GM12878 (cell line): ENCODE data around the gene ZMYND15. TPM values are rescaled to one million over a fixed set of nuclear protein-coding genes. Genes with fewer than 3 reads are reported as not detected.
A peak's percentile ranks its signal among the peaks of the same experiment; 100 is the strongest.

Source experiments
- ATAC-seq: fragments of 200-7000 bp; cut with Tn5 transposase; 3 replicates; pipeline ENCODE4 v1.9.1; 2020; ENCODE audit warnings: mild to moderate bottlenecking, moderate library complexity
- BruUV-seq: library from RNA; stranded (reverse); fragments of 400-500 nt; replicated peaks from 2 replicates; lab custom pipeline; 2021; lab: Mats Ljungman, UMichigan
- CTCF ChIA-PET: fragments of 300-600 bp; sonication (Branson Sonifier 250); formaldehyde crosslinking; extraction: SDS; loops from one replicate; lab custom pipeline; 2021; ENCODE audit warnings: inconsistent platforms; lab: Yijun Ruan, JAX
- POLR2A ChIA-PET: fragments of 350-600 bp; formaldehyde crosslinking; extraction: SDS; loops from one replicate; lab custom pipeline; 2021; ENCODE audit warnings: inconsistent platforms; lab: Charles Lee
- RAD21 ChIA-PET: fragments of 300-600 bp; sonication (Branson Sonifier 250); formaldehyde crosslinking; loops from one replicate; lab custom pipeline; 2023; ENCODE audit warnings: antibody characterized with exemption; ENCODE audit not compliant: unreplicated experiment; lab: Charles Lee
- SMC1A ChIA-PET: fragments of 300-600 bp; sonication (Branson Sonifier 250); formaldehyde crosslinking; loops from one replicate; lab custom pipeline; 2023; ENCODE audit not compliant: unreplicated experiment, uncharacterized antibody; lab: Charles Lee
- DNase-seq: peaks from one replicate; pipeline ENCODE4 v3.0.0-alpha.2; 2011; ENCODE audit warnings: low read depth, low spot score
- FAIRE-seq: peaks from 3 replicates; lab custom pipeline; 2011; peaks lifted over from hg19 to GRCh38; lab: Jason Lieb, UNC
- H2AFZ ChIP-seq: 2 replicates; pipeline ENCODE4 v1.6.0; 2011; ENCODE audit warnings: low read depth, low read length, control low read depth; ENCODE audit not compliant: control insufficient read depth
- H3K27ac ChIP-seq: 2 replicates; pipeline ENCODE4 v1.5.1; 2011; ENCODE audit warnings: control low read depth; ENCODE audit not compliant: control insufficient read depth, insufficient read depth
- H3K27me3 ChIP-seq, 2 experiments: replicated peaks in 1 of 2; 2 replicates each; pipeline versions ENCODE4 v1.6.0 to v1.6.1; 2011; ENCODE audit warnings: low read length in 1 of 2; ENCODE audit not compliant: control insufficient read depth in 2 of 2, insufficient read depth in 2 of 2
- H3K36me3 ChIP-seq, 2 experiments: 2 replicates each; pipeline ENCODE4 v1.5.1; 2011; ENCODE audit warnings: low read length in 1 of 2; ENCODE audit not compliant: control insufficient read depth in 2 of 2, insufficient read depth in 2 of 2
- H3K4me1 ChIP-seq: 2 replicates; pipeline ENCODE4 v1.6.1; 2011; ENCODE audit warnings: mild to moderate bottlenecking, low read length, moderate library complexity, mixed read lengths; ENCODE audit not compliant: control insufficient read depth, insufficient read depth
- H3K4me2 ChIP-seq: 2 replicates; pipeline ENCODE4 v1.6.0; 2011; ENCODE audit warnings: control low read depth; ENCODE audit not compliant: control insufficient read depth, insufficient read depth
- H3K4me3 ChIP-seq: fragments of 200-600 bp; sonication (generic); 2 replicates; pipeline ENCODE4 v1.5.1; 2016
- H3K79me2 ChIP-seq: 2 replicates; pipeline ENCODE4 v1.6.0; 2011; ENCODE audit warnings: low read length; ENCODE audit not compliant: control insufficient read depth, insufficient read depth
- H3K9ac ChIP-seq: 2 replicates; pipeline ENCODE4 v1.8.0; 2011; ENCODE audit warnings: low read length, control low read depth, mixed read lengths; ENCODE audit not compliant: control insufficient read depth, insufficient read depth
- H3K9me3 ChIP-seq: replicated peaks from 3 replicates; pipeline ENCODE4 v1.5.1; 2011; ENCODE audit warnings: mild to moderate bottlenecking, low read length; ENCODE audit not compliant: control insufficient read depth, insufficient read depth
- H4K20me1 ChIP-seq: 2 replicates; pipeline ENCODE4 v1.6.0; 2011; ENCODE audit not compliant: control insufficient read depth, insufficient read depth
- CREM ChIP-seq: IDR thresholded peaks from 2 replicates; pipeline ENCODE4 v1.6.1; 2014; ENCODE audit warnings: antibody characterized with exemption, low read depth
- EED ChIP-seq: sonication (generic); IDR thresholded peaks from 2 replicates; pipeline ENCODE4 v1.6.1; 2016; ENCODE audit warnings: antibody characterized with exemption, low read depth
- ETV6 ChIP-seq, 2 experiments: fragments of 450-650 bp in 1 of 2; IDR thresholded peaks in 1 of 2; conservative IDR thresholded peaks in 1 of 2; 2 replicates each; pipeline ENCODE4 v1.6.1; 2014; ENCODE audit warnings: antibody characterized with exemption in 1 of 2, borderline replicate concordance in 1 of 2, low read depth in 1 of 2, mild to moderate bottlenecking in 1 of 2, moderate library complexity in 1 of 2
- IKZF2 ChIP-seq, 2 experiments: fragments of 450-650 bp; IDR thresholded peaks; 2 replicates each; pipeline ENCODE4 v1.6.1; 2017; ENCODE audit warnings: mild to moderate bottlenecking in 2 of 2, moderate library complexity in 2 of 2
- MEF2A ChIP-seq: IDR thresholded peaks from 2 replicates; pipeline ENCODE4 v1.6.1; 2011; ENCODE audit warnings: low read depth, mild to moderate bottlenecking, low read length, moderate library complexity; ENCODE audit not compliant: insufficient read depth
- NFIC ChIP-seq: IDR thresholded peaks from 2 replicates; pipeline ENCODE4 v1.6.1; 2012; ENCODE audit warnings: low read depth, mild to moderate bottlenecking, inconsistent platforms, low read length, moderate library complexity
- RUNX3 ChIP-seq: IDR thresholded peaks from 2 replicates; pipeline ENCODE4 v1.6.1; 2012; ENCODE audit warnings: low read length, inconsistent platforms
- ZNF384 ChIP-seq: IDR thresholded peaks from 2 replicates; pipeline ENCODE4 v1.6.1; 2012; ENCODE audit warnings: low read depth, mild to moderate bottlenecking, low read length, improper control_type of control experiment, borderline replicate concordance
- WGBS: methylation state at CpG from one replicate; pipeline ENCODE4 v1.1.6; 2016; ENCODE audit warnings: low lambda C conversion rate; ENCODE audit not compliant: insufficient replicate concordance, insufficient coverage; ENCODE audit errors: missing lambda C conversion rate; 5-methylcytosine and 5-hydroxymethylcytosine counted together
- in situ Hi-C: fragments of 300-500 bp; cut with MboI; formaldehyde crosslinking; loops from 9 replicates; pipeline ENCODE4 v1.14.3; 2018; ENCODE audit warnings: mixed read lengths
- intact Hi-C: fragments of 100-400 bp; cut with micrococcal nuclease; formaldehyde crosslinking; loops from one replicate; pipeline ENCODE4 v1.14.2; 2022; ENCODE audit not compliant: unreplicated experiment
- polyA plus RNA-seq, 11 experiments: library from polyadenylated mRNA; depleted of rRNA in 4 of 11; unstranded in 6 of 11; stranded (reverse) in 5 of 11; fragments of >200 nt; fragmentation: Nextera tagmentation in 4 of 11; fragmentation: Illumina TruSeq in 1 of 11; extraction: Ambion mirVana in 4 of 11; extraction: Trizol in 1 of 11; gene quantifications; 1 replicate in 1 of 11; 2 replicates in 10 of 11; pipeline versions ENCODE4 v1.2.1 to v1.2.3, GENCODE V29; 2011 to 2016; ENCODE audit warnings: inconsistent platforms in 2 of 11, missing spikeins in 2 of 11, low read depth in 1 of 11
- total RNA-seq, 4 experiments: library from RNA; depleted of rRNA in 3 of 4; stranded (reverse); fragments of >200 nt in 3 of 4; fragmentation: Illumina TruSeq in 1 of 4; extraction: Trizol in 1 of 4; gene quantifications; 2 replicates each; pipeline versions ENCODE4 v1.2.1 to v1.2.3, GENCODE V29; 2013 to 2021
- TF ChIP-seq, protein P1 (sequence below): fragments of 450-650 bp; IDR thresholded peaks from 2 replicates; pipeline ENCODE4 v1.6.1; 2016; ENCODE audit warnings: mild to moderate bottlenecking

The ZMYND15 gene
- total and polyA plus RNA-seq, 10 of the 15 experiments (the other 5 are each of a cell fraction or from before 2014, with no cell fraction given), result 0.03 to 0.17 (median 0.06) TPM; not detected in 4

- ChIA-PET SMC1A (no interaction called here), RAD21 (no interaction called here), POLR2A (interaction anchor here (1.3 kb wide), 1 partner anchor 42 kb away, joined by 3 read pairs; no protein-coding TSS in a partner anchor), CTCF (interaction anchor here (0.6 to 1.4 kb wide), 2 partner anchors 17 to 111 kb away, joined by 3 to 5 read pairs; partner anchors contain the start of gene MED11)
- H3K9me3 ChIP-seq, result no peaks in the 10 kb centered on the region
- no peaks in the 10 kb centered on the region for H3K27me3 ChIP-seq
- H3K4me2 ChIP-seq, result peak overlapping the region; percentile 39
- H4K20me1 ChIP-seq, result no peaks in the 10 kb centered on the region
- peak; percentile 64 for ATAC-seq
- WGBS, result 4% methylated on average over 5 of the region's 5 CpGs
- H3K36me3 ChIP-seq, result no peaks in the 10 kb centered on the region
- intact Hi-C loops (no loop called here), in situ Hi-C loops (no loop called here)
- no peak overlapping the region for H2AFZ ChIP-seq
- DNase-seq, result no peak
- H3K79me2 ChIP-seq, result no peaks in the 10 kb centered on the region
- BruUV-seq, result no TSS peak
- peak in 1 of 2 experiments; percentile 70; a peak in 1 of 4 replicates for TF ChIP-seq ETV6 (conservative IDR thresholded peaks at IDR 0.05 in 1 of 2, IDR thresholded peaks at IDR 0.05 in 1 of 2; ENCODE audit: borderline replicate concordance in 1 of 2, low read depth in 1 of 2)
- TF ChIP-seq EED, result peak; percentile 48; the same call in 1 of the 2 replicates
- TF ChIP-seq, protein P1, sequence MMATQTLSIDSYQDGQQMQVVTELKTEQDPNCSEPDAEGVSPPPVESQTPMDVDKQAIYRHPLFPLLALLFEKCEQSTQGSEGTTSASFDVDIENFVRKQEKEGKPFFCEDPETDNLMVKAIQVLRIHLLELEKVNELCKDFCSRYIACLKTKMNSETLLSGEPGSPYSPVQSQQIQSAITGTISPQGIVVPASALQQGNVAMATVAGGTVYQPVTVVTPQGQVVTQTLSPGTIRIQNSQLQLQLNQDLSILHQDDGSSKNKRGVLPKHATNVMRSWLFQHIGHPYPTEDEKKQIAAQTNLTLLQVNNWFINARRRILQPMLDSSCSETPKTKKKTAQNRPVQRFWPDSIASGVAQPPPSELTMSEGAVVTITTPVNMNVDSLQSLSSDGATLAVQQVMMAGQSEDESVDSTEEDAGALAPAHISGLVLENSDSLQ, result peak; percentile 64
- TF ChIP-seq ZNF384, result no peak
- TF ChIP-seq MEF2A, result 0 out of 2 replicates have a peak, but pooled peaks have one; percentile 21
- peak; percentile 27; the same call in 1 of the 2 replicates for TF ChIP-seq CREM
- TF ChIP-seq IKZF2 (IDR thresholded peaks at IDR 0.05), result 0 out of 4 replicates have a peak, but pooled peaks have one; percentile 22 to 26
- no peak for TF ChIP-seq NFIC
- TF ChIP-seq RUNX3, result peak; percentile 19; the same call in 1 of the 2 replicates
- H3K4me1 ChIP-seq, result peaks cover 4% of the 10 kb centered on the region; the same call in 1 of the 2 replicates
- no peak overlapping the region for H3K9ac ChIP-seq
- no peak for FAIRE-seq
- no peak overlapping the region for H3K27ac ChIP-seq
- H3K4me3 ChIP-seq, result no peak overlapping the region
These were observed 8.2 kb downstream of the ZMYND15 start for GRCh38 chr17:4747847-4748246.
